ENCODE data around the gene FXYD4. TPM values are rescaled to one million over a fixed set of nuclear protein-coding genes. Genes with fewer than 3 reads are reported as not detected.

The FXYD4 gene
- polyA plus RNA-seq, 1 donor = not detected

- WGBS (ENCODE audit: insufficient coverage, low lambda C conversion rate) = no CpG with 5 or more reads among the region's 5 CpGs
- Histone ChIP-seq H3K9me3 (ENCODE audit: control insufficient read depth, low read depth, low read length) (no peaks in the 10 kb centered on the region), H3K36me3 (ENCODE audit: control insufficient read depth, insufficient read depth, low read length) (no peaks in the 10 kb centered on the region), H3K4me1 (ENCODE audit: control insufficient read depth, insufficient read depth, low read length) (peaks cover 14% of the 10 kb centered on the region), H3K27ac (ENCODE audit: low read length) (no peak overlapping the region), H3K4me3 (ENCODE audit: low read length) (no peak overlapping the region), H3K27me3 (ENCODE audit: control insufficient read depth, insufficient read depth, low read length) (no peaks in the 10 kb centered on the region)
- DNase-seq = no peak
Measured at GRCh38 chr10:43373461-43373860, 2.0 kb downstream of the FXYD4 start.

GRCh38 chr10:43374194-43374593 is 2.8 kb downstream of the FXYD4 start:
- peaks cover 14% of the 10 kb centered on the region for H3K4me1 ChIP-seq (ENCODE audit: control insufficient read depth, insufficient read depth, low read length)

GRCh38 chr10:43375401-43376020 is 4.1 kb downstream of the FXYD4 start:
- H3K27ac ChIP-seq (ENCODE audit: low read length) = no peak overlapping the region
- no peaks in the 10 kb centered on the region for H3K27me3 ChIP-seq (ENCODE audit: control insufficient read depth, insufficient read depth, low read length)
- WGBS (ENCODE audit: insufficient coverage, low lambda C conversion rate) = no CpG with 5 or more reads among the region's 12 CpGs
- no peaks in the 10 kb centered on the region for H3K9me3 ChIP-seq (ENCODE audit: control insufficient read depth, low read depth, low read length)
- no peak overlapping the region for H3K4me3 ChIP-seq (ENCODE audit: low read length)
- no peak for DNase-seq
- no peaks in the 10 kb centered on the region for H3K36me3 ChIP-seq (ENCODE audit: control insufficient read depth, insufficient read depth, low read length)
- H3K4me1 ChIP-seq (ENCODE audit: control insufficient read depth, insufficient read depth, low read length) = peaks cover 14% of the 10 kb centered on the region

More at GRCh38 chr10:43374194-43374593, 2.8 kb downstream of the FXYD4 start:
- DNase-seq = no peak
- no CpG with 5 or more reads among the region's 3 CpGs for WGBS (ENCODE audit: insufficient coverage, low lambda C conversion rate)
- no peaks in the 10 kb centered on the region for H3K36me3 ChIP-seq (ENCODE audit: control insufficient read depth, insufficient read depth, low read length)
- H3K4me3 ChIP-seq (ENCODE audit: low read length) = no peak overlapping the region
- no peaks in the 10 kb centered on the region for H3K27me3 ChIP-seq (ENCODE audit: control insufficient read depth, insufficient read depth, low read length)
- H3K9me3 ChIP-seq (ENCODE audit: control insufficient read depth, low read depth, low read length) = no peaks in the 10 kb centered on the region
- no peak overlapping the region for H3K27ac ChIP-seq (ENCODE audit: low read length)

- no CpG with 5 or more reads among the region's 9 CpGs for WGBS (ENCODE audit: insufficient coverage, low lambda C conversion rate)
- peaks cover 14% of the 10 kb centered on the region for H3K4me1 ChIP-seq (ENCODE audit: control insufficient read depth, insufficient read depth, low read length)
- H3K27me3 ChIP-seq (ENCODE audit: control insufficient read depth, insufficient read depth, low read length) = no peaks in the 10 kb centered on the region
- H3K36me3 ChIP-seq (ENCODE audit: control insufficient read depth, insufficient read depth, low read length) = no peaks in the 10 kb centered on the region
- H3K27ac ChIP-seq (ENCODE audit: low read length) = no peak overlapping the region
- no peak overlapping the region for H3K4me3 ChIP-seq (ENCODE audit: low read length)
- H3K9me3 ChIP-seq (ENCODE audit: control insufficient read depth, low read depth, low read length) = no peaks in the 10 kb centered on the region
- no peak for DNase-seq
Measured at GRCh38 chr10:43376046-43376635, 4.7 kb downstream of the FXYD4 start.

GRCh38 chr10:43376828-43377423 is 5.5 kb downstream of the FXYD4 start:
- H3K36me3 ChIP-seq (ENCODE audit: control insufficient read depth, insufficient read depth, low read length) = no peaks in the 10 kb centered on the region
- WGBS (ENCODE audit: insufficient coverage, low lambda C conversion rate) = no CpG with 5 or more reads among the region's 2 CpGs
- no peak overlapping the region for H3K4me3 ChIP-seq (ENCODE audit: low read length)
- H3K9me3 ChIP-seq (ENCODE audit: control insufficient read depth, low read depth, low read length) = no peaks in the 10 kb centered on the region
- H3K27ac ChIP-seq (ENCODE audit: low read length) = no peak overlapping the region
- DNase-seq = peak in 1 of 2 donors; percentile 73
- H3K4me1 ChIP-seq (ENCODE audit: control insufficient read depth, insufficient read depth, low read length) = peaks cover 14% of the 10 kb centered on the region
- no peaks in the 10 kb centered on the region for H3K27me3 ChIP-seq (ENCODE audit: control insufficient read depth, insufficient read depth, low read length)

- Histone ChIP-seq H3K27ac (ENCODE audit: low read length) (no peak overlapping the region), H3K9me3 (ENCODE audit: control insufficient read depth, low read depth, low read length) (no peaks in the 10 kb centered on the region), H3K4me1 (ENCODE audit: control insufficient read depth, insufficient read depth, low read length) (peaks cover 14% of the 10 kb centered on the region), H3K36me3 (ENCODE audit: control insufficient read depth, insufficient read depth, low read length) (no peaks in the 10 kb centered on the region), H3K27me3 (ENCODE audit: control insufficient read depth, insufficient read depth, low read length) (no peaks in the 10 kb centered on the region), H3K4me3 (ENCODE audit: low read length) (no peak overlapping the region)
- DNase-seq = peak in 1 of 2 donors; percentile 65
- 67% methylated on average over 3 of the region's 13 CpGs for WGBS (ENCODE audit: insufficient coverage, low lambda C conversion rate)
Measured at GRCh38 chr10:43377424-43377883, 6.0 kb downstream of the FXYD4 start.

- H3K4me3 ChIP-seq (ENCODE audit: low read length) = no peak overlapping the region
Measured at GRCh38 chr10:43380610-43381222, 9.3 kb downstream of the FXYD4 start.

GRCh38 chr10:43383204-43383971 is 12.0 kb downstream of the FXYD4 start:
- Histone ChIP-seq H3K27me3 (ENCODE audit: control insufficient read depth, insufficient read depth, low read length) (no peaks in the 10 kb centered on the region), H3K4me1 (ENCODE audit: control insufficient read depth, insufficient read depth, low read length) (no peaks in the 10 kb centered on the region), H3K27ac (ENCODE audit: low read length) (no peak overlapping the region), H3K9me3 (ENCODE audit: control insufficient read depth, low read depth, low read length) (no peaks in the 10 kb centered on the region), H3K4me3 (ENCODE audit: low read length) (no peak overlapping the region), H3K36me3 (ENCODE audit: control insufficient read depth, insufficient read depth, low read length) (peaks cover 30% of the 10 kb centered on the region)
- WGBS (ENCODE audit: insufficient coverage, low lambda C conversion rate) = 25% methylated on average over 1 of the region's 14 CpGs
- DNase-seq = no peak

More at GRCh38 chr10:43380610-43381222, 9.3 kb downstream of the FXYD4 start:
- WGBS (ENCODE audit: insufficient coverage, low lambda C conversion rate) = no CpG with 5 or more reads among the region's 5 CpGs
- Histone ChIP-seq H3K4me1 (ENCODE audit: control insufficient read depth, insufficient read depth, low read length) (peaks cover 14% of the 10 kb centered on the region), H3K27me3 (ENCODE audit: control insufficient read depth, insufficient read depth, low read length) (no peaks in the 10 kb centered on the region), H3K27ac (ENCODE audit: low read length) (no peak overlapping the region), H3K36me3 (ENCODE audit: control insufficient read depth, insufficient read depth, low read length) (peaks cover 11% of the 10 kb centered on the region), H3K9me3 (ENCODE audit: control insufficient read depth, low read depth, low read length) (no peaks in the 10 kb centered on the region)
- DNase-seq = no peak

- no peak overlapping the region for H3K4me3 ChIP-seq (ENCODE audit: low read length)
- DNase-seq = no peak
Measured at GRCh38 chr10:43384252-43385221, 13.1 kb downstream of the FXYD4 start.

More at GRCh38 chr10:43384252-43385221, 13.1 kb downstream of the FXYD4 start:
- Histone ChIP-seq H3K4me1 (ENCODE audit: control insufficient read depth, insufficient read depth, low read length) (no peaks in the 10 kb centered on the region), H3K36me3 (ENCODE audit: control insufficient read depth, insufficient read depth, low read length) (peaks cover 40% of the 10 kb centered on the region), H3K27ac (ENCODE audit: low read length) (no peak overlapping the region), H3K9me3 (ENCODE audit: control insufficient read depth, low read depth, low read length) (no peaks in the 10 kb centered on the region), H3K27me3 (ENCODE audit: control insufficient read depth, insufficient read depth, low read length) (no peaks in the 10 kb centered on the region)
- WGBS (ENCODE audit: insufficient coverage, low lambda C conversion rate) = 80% methylated on average over 1 of the region's 10 CpGs

Measured in large intestine (tissue), 3 donors.